ENCODE data around the gene NR5A2. TPM values are rescaled to one million over a fixed set of nuclear protein-coding genes. Genes with fewer than 3 reads are reported as not detected.

NR5A2 gene
- total and polyA plus RNA-seq, 7 experiments from 2014 or later: 0.10 TPM; not detected in 6

- H3K27ac ChIP-seq (ENCODE audit: low read depth, low read length): no peak overlapping the region
- H3K4me1 ChIP-seq (ENCODE audit: control insufficient read depth in 2 of 2, insufficient read depth in 2 of 2, low read length in 2 of 2): no peaks in the 10 kb centered on the region
- ChIA-PET CTCF (no interaction called here), POLR2A (no interaction called here)
- intact Hi-C loops (cut with micrococcal nuclease): no loop called here
- no peak overlapping the region for H3K4me3 ChIP-seq (ENCODE audit: low read length)
- Mint-ChIP-seq H3K27ac (no peak overlapping the region), H3K4me3 (no peak overlapping the region), H3K9me3 (no peaks in the 10 kb centered on the region), H3K4me1 (peaks cover 0 to 1% (median 0%) of the 10 kb centered on the region in 7 donors), H3K27me3 (peaks cover 6 to 52% (median 12%) of the 10 kb centered on the region in 5 donors), H3K36me3 (no peaks in the 10 kb centered on the region)
- H3K9me3 ChIP-seq (ENCODE audit: control insufficient read depth in 2 of 3, low read length in 3 of 3): no peaks in the 10 kb centered on the region
- H3K27me3 ChIP-seq (ENCODE audit: control insufficient read depth in 2 of 2, insufficient read depth in 2 of 2, low read length in 2 of 2): peaks cover 0 to 2% of the 10 kb centered on the region in 2 donors
- ATAC-seq: no peak
- H3K36me3 ChIP-seq (ENCODE audit: control insufficient read depth in 2 of 3, insufficient read depth in 3 of 3, low read length in 3 of 3): no peaks in the 10 kb centered on the region
- no peak for DNase-seq
These were observed 51.9 kb downstream of the NR5A2 start for GRCh38 chr1:200079232-200079940.

- intact Hi-C loops (cut with micrococcal nuclease): no loop called here
- H3K27me3 ChIP-seq (ENCODE audit: control insufficient read depth in 2 of 2, insufficient read depth in 2 of 2, low read length in 2 of 2): peaks cover 0 to 2% of the 10 kb centered on the region in 2 donors
- ChIA-PET POLR2A (no interaction called here), CTCF (interaction anchor here (0.6 kb wide), 1 partner anchor 422 kb away, joined by 5 read pairs; no protein-coding TSS in a partner anchor)
- no peak for DNase-seq
- no peak overlapping the region for H3K4me3 ChIP-seq (ENCODE audit: low read length)
- H3K36me3 Mint-ChIP-seq: no peaks in the 10 kb centered on the region
- ATAC-seq: no peak
- H3K27me3 Mint-ChIP-seq: peaks cover 10 to 56% (median 21%) of the 10 kb centered on the region in 5 donors
- no peaks in the 10 kb centered on the region for H3K4me1 Mint-ChIP-seq
- no peaks in the 10 kb centered on the region for H3K9me3 ChIP-seq (ENCODE audit: control insufficient read depth in 2 of 3, low read length in 3 of 3)
- H3K4me1 ChIP-seq (ENCODE audit: control insufficient read depth in 2 of 2, insufficient read depth in 2 of 2, low read length in 2 of 2): no peaks in the 10 kb centered on the region
- no peak overlapping the region for H3K4me3 Mint-ChIP-seq
- no peaks in the 10 kb centered on the region for H3K9me3 Mint-ChIP-seq
- H3K27ac ChIP-seq (ENCODE audit: low read depth, low read length): no peak overlapping the region
- H3K36me3 ChIP-seq (ENCODE audit: control insufficient read depth in 2 of 3, insufficient read depth in 3 of 3, low read length in 3 of 3): no peaks in the 10 kb centered on the region
- H3K27ac Mint-ChIP-seq: no peak overlapping the region
These were observed 53.9 kb downstream of the NR5A2 start for GRCh38 chr1:200081151-200081968.

- Mint-ChIP-seq H3K27ac (no peak overlapping the region), H3K27me3 (peaks cover 11 to 53% (median 23%) of the 10 kb centered on the region in 5 donors), H3K4me1 (no peaks in the 10 kb centered on the region), H3K9me3 (no peaks in the 10 kb centered on the region), H3K36me3 (no peaks in the 10 kb centered on the region), H3K4me3 (no peak overlapping the region)
- ATAC-seq: no peak
- ChIA-PET POLR2A (no interaction called here), CTCF (no interaction called here)
- H3K27me3 ChIP-seq (ENCODE audit: control insufficient read depth in 2 of 2, insufficient read depth in 2 of 2, low read length in 2 of 2): peaks cover 0 to 2% of the 10 kb centered on the region in 2 donors
- H3K4me3 ChIP-seq (ENCODE audit: low read length): no peak overlapping the region
- intact Hi-C loops (cut with micrococcal nuclease): no loop called here
- H3K27ac ChIP-seq (ENCODE audit: low read depth, low read length): no peak overlapping the region
- H3K4me1 ChIP-seq (ENCODE audit: control insufficient read depth in 2 of 2, insufficient read depth in 2 of 2, low read length in 2 of 2): no peaks in the 10 kb centered on the region
- H3K36me3 ChIP-seq (ENCODE audit: control insufficient read depth in 2 of 3, insufficient read depth in 3 of 3, low read length in 3 of 3): no peaks in the 10 kb centered on the region
- H3K9me3 ChIP-seq (ENCODE audit: control insufficient read depth in 2 of 3, low read length in 3 of 3): no peaks in the 10 kb centered on the region
- no peak for DNase-seq
These were observed 54.4 kb downstream of the NR5A2 start for GRCh38 chr1:200081969-200082245.

- ChIA-PET CTCF (no interaction called here), POLR2A (no interaction called here)
- ATAC-seq (no peak), DNase-seq (no peak)
- Histone ChIP-seq H3K9me3 (ENCODE audit: control insufficient read depth in 2 of 3, low read length in 3 of 3) (no peaks in the 10 kb centered on the region), H3K27me3 (ENCODE audit: control insufficient read depth in 2 of 2, insufficient read depth in 2 of 2, low read length in 2 of 2) (peaks cover 0 to 2% of the 10 kb centered on the region in 2 donors), H3K4me1 (ENCODE audit: control insufficient read depth in 2 of 2, insufficient read depth in 2 of 2, low read length in 2 of 2) (no peaks in the 10 kb centered on the region), H3K27ac (ENCODE audit: low read depth, low read length) (no peak overlapping the region), H3K36me3 (ENCODE audit: control insufficient read depth in 2 of 3, insufficient read depth in 3 of 3, low read length in 3 of 3) (no peaks in the 10 kb centered on the region), H3K4me3 (ENCODE audit: low read length) (no peak overlapping the region)
- Mint-ChIP-seq H3K4me1 (no peaks in the 10 kb centered on the region), H3K9me3 (peaks cover 0 to 1% (median 0%) of the 10 kb centered on the region in 11 donors), H3K27me3 (peaks cover 15 to 54% (median 27%) of the 10 kb centered on the region in 5 donors), H3K4me3 (no peak overlapping the region), H3K27ac (no peak overlapping the region), H3K36me3 (no peaks in the 10 kb centered on the region)
- intact Hi-C loops (cut with micrococcal nuclease): no loop called here
These were observed 54.8 kb downstream of the NR5A2 start for GRCh38 chr1:200082329-200082728.

DNA sequence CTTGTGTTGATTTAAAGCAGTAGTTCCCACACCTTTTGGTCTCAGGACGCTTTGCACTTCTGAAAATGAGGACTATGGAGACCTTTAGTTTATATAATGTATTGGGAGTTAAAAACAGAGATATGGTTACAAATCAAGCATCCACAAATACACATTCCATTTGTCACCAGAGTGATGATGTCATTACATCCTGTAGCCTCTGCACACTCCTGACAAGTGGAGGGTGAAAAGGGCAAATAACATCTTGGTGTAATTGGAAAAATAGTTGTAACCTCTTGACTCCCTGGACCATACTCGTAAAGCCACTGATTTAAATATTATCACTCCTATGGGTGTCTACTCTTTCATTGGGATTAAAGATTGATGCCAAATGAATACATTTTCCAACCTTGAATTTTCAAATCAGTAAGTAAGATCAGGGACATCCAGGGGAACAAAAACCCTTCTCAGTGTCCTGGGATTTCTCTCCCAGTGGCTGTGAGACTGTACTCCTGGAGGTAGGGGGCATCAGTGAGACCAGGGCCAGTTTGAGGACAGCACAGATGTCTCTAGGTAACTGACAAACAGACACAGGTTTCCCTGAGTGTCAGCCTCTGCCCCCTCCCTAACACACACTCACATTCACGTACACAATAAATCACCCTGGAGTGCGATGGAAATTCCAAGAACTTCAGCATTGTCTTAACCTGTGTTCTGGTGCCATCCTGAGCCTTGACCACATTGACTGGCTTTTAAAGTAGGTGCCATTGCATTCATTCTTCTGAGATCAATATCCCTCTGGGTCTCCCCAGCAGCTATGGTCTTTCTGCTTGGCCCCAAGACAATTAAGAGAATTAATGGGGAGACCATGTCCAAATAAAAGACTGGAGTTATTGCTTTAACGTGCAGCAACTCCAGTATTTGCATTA, 63.0 kb downstream of the NR5A2 start:
- peaks cover 0 to 6% (median 0%) of the 10 kb centered on the region in 7 donors for H3K4me1 Mint-ChIP-seq
- Histone ChIP-seq H3K27ac (ENCODE audit: low read depth, low read length) (no peak overlapping the region), H3K4me1 (ENCODE audit: control insufficient read depth in 2 of 2, insufficient read depth in 2 of 2, low read length in 2 of 2) (no peaks in the 10 kb centered on the region), H3K9me3 (ENCODE audit: control insufficient read depth in 2 of 3, low read length in 3 of 3) (no peaks in the 10 kb centered on the region), H3K36me3 (ENCODE audit: control insufficient read depth in 2 of 3, insufficient read depth in 3 of 3, low read length in 3 of 3) (no peaks in the 10 kb centered on the region), H3K4me3 (ENCODE audit: low read length) (no peak overlapping the region), H3K27me3 (ENCODE audit: control insufficient read depth in 2 of 2, insufficient read depth in 2 of 2, low read length in 2 of 2) (no peaks in the 10 kb centered on the region)
- DNase-seq (no peak), ATAC-seq (no peak)
- ChIA-PET POLR2A (no interaction called here), CTCF (no interaction called here)
- H3K9me3 Mint-ChIP-seq: peaks cover 0 to 3% (median 0%) of the 10 kb centered on the region in 11 donors
- H3K27ac Mint-ChIP-seq: no peak overlapping the region
- intact Hi-C loops (cut with micrococcal nuclease): loop anchor here in 1 of 2 donors (2.0 kb wide), 1 partner anchor 216 kb away; no protein-coding TSS in a partner anchor
- no peaks in the 10 kb centered on the region for H3K36me3 Mint-ChIP-seq
- H3K27me3 Mint-ChIP-seq: peaks cover 0 to 26% (median 16%) of the 10 kb centered on the region in 5 donors
- no peak overlapping the region for H3K4me3 Mint-ChIP-seq

DNA sequence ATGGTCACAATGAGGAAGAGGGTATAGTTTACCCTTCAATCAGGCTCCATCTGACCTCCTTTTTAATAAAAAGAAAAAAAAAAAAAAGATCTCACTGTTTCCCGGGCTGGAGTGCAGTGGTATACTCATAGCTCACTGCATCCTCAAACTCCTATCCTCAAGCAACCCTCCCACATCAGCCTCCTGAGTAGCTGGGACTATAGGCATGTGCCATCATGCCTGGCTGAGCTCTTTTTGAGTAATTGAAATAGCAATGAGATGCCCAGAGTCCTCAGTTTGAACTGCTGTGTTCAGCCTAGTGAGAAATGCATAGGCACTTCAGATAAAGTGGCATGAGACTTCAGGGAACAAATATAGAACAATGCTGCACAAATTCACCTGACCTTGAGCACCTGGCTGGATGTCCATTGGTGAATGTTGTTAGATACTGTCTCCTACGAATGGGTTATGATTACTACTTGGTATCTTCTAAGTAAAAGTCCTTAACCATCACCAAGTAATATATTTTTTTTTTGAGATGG, 67.6 kb downstream of the NR5A2 start:
- POLR2A ChIA-PET: no interaction called here
- CTCF ChIA-PET: no interaction called here
- H3K36me3 Mint-ChIP-seq: no peaks in the 10 kb centered on the region
- H3K9me3 Mint-ChIP-seq: no peaks in the 10 kb centered on the region
- intact Hi-C loops (cut with micrococcal nuclease): loop anchor here in 1 of 2 donors (5.0 kb wide), 1 partner anchor 392 kb away; no protein-coding TSS in a partner anchor
- no peaks in the 10 kb centered on the region for H3K27me3 ChIP-seq (ENCODE audit: control insufficient read depth in 2 of 2, insufficient read depth in 2 of 2, low read length in 2 of 2)
- no peaks in the 10 kb centered on the region for H3K4me1 ChIP-seq (ENCODE audit: control insufficient read depth in 2 of 2, insufficient read depth in 2 of 2, low read length in 2 of 2)
- H3K36me3 ChIP-seq (ENCODE audit: control insufficient read depth in 2 of 3, insufficient read depth in 3 of 3, low read length in 3 of 3): no peaks in the 10 kb centered on the region
- DNase-seq: no peak
- no peak overlapping the region for H3K4me3 ChIP-seq (ENCODE audit: low read length)
- H3K27ac Mint-ChIP-seq: no peak overlapping the region
- no peaks in the 10 kb centered on the region for H3K4me1 Mint-ChIP-seq
- no peak overlapping the region for H3K4me3 Mint-ChIP-seq
- H3K9me3 ChIP-seq (ENCODE audit: control insufficient read depth in 2 of 3, low read length in 3 of 3): no peaks in the 10 kb centered on the region
- no peak for ATAC-seq
- no peak overlapping the region for H3K27ac ChIP-seq (ENCODE audit: low read depth, low read length)
- peaks cover 0 to 18% (median 0%) of the 10 kb centered on the region in 5 donors for H3K27me3 Mint-ChIP-seq

Data from naive thymus-derived CD4-positive, alpha-beta T cell (primary cell).